ENCODE data around the gene CCNC. TPM values are rescaled to one million over a fixed set of nuclear protein-coding genes. Genes with fewer than 3 reads are reported as not detected.

Gene CCNC
- polyA plus RNA-seq, 2 of the 4 experiments (the other 2 are of a cell fraction): 43.6 to 60.3 TPM

DNA sequence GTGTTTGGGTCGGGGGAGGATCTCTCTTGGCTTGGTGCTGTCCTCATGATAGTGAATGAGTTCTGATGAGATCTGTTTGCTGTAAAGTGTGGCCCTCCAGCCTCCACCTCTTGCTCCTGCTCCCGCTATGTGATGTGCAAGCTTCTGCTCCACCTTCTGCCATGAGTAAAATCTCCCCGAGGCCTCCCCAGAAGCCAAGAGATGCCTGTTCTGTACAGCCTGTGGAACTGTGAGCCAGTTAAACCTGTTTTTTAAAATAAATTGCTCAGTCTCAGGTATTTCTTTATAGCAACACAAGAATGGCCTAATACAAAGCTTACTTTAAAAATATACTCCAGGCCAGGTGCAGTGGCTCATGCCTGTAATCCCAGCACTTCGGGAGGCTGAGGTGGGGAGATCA lies 11.3 kb upstream of the CCNC start:
- WGBS (ENCODE audit: missing lambda C conversion rate): 48% methylated on average over 4 of the region's 4 CpGs
- Histone ChIP-seq H3K4me2 (no peak overlapping the region), H3K9me3 (no peaks in the 10 kb centered on the region), H3K27ac (no peak overlapping the region), H3K4me3 (no peak overlapping the region), H3K4me1 (no peaks in the 10 kb centered on the region)
- ATAC-seq (no peak), FAIRE-seq (no peak), DNase-seq (ENCODE audit: low read depth in 1 of 2, low spot score in 1 of 2) (no peak)
- TF ChIP-seq KDM5A (IDR thresholded peaks at IDR 0.05) (no peak), EHMT2 (IDR thresholded peaks at IDR 0.05; ENCODE audit: low read depth) (no peak), TP53 (CRISPR knock-in tag; IDR thresholded peaks at IDR 0.05) (no peak), RARB (CRISPR knock-in tag; IDR thresholded peaks at IDR 0.05) (no peak), ZFP36 (IDR thresholded peaks at IDR 0.05; ENCODE audit: borderline replicate concordance, partially characterized antibody) (no peak)
- ChIA-PET CTCF (interaction anchor here (0.8 kb wide), 1 partner anchor 9 kb away, joined by 3 read pairs; no protein-coding TSS in a partner anchor), POLR2A (no interaction called here)

DNA sequence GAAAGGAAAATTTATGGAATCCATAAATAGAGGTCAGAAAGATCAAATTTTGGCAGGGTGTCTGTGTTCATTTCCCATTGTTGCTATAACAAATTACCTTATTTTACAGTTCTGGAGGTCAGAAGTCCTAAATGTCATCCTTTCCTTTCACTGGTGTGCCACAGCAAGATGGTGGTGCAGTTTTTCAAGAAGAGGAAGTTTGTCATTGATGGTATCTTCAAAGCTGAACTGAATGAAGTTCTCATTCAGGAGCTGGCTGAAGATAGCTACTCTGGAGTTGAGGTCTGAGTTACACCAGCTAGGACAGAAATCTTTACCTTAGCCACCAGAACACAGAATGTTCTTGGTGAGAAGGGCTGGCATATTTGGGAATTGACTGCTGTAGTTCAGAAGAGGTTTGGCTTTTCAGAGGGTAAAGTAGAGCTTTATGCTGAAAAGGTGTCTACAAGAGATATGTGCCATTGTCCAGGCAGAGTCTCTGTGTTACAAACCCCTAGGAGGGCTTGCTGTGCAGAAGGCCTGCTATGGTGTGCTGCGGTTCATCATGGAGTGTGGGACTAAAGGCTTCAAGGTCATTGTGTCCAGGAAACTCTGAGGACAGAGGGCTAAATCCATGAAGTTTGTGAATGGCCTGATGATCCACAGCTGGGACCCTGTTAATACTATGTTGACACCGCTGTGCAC lies 7.2 kb upstream of the CCNC start:
- H3K9me3 ChIP-seq: no peaks in the 10 kb centered on the region
- ATAC-seq (no peak), DNase-seq (ENCODE audit: low read depth in 1 of 2, low spot score in 1 of 2) (no peak), FAIRE-seq (no peak)
- no peaks in the 10 kb centered on the region for H3K4me1 ChIP-seq
- H3K27ac ChIP-seq: no peak overlapping the region
- WGBS (ENCODE audit: missing lambda C conversion rate): no CpG with 5 or more reads among the region's 2 CpGs
- H3K4me2 ChIP-seq: no peak overlapping the region
- ChIA-PET POLR2A (no interaction called here), CTCF (interaction anchor here (1.5 kb wide), 1 partner anchor 12 kb away, joined by 8 read pairs; no protein-coding TSS in a partner anchor)
- TF ChIP-seq CEBPB (IDR thresholded peaks at IDR 0.05): no peak
- no peak for TF ChIP-seq ZFP36 (IDR thresholded peaks at IDR 0.05; ENCODE audit: borderline replicate concordance, partially characterized antibody)
- TF ChIP-seq EHMT2 (IDR thresholded peaks at IDR 0.05; ENCODE audit: low read depth): no peak
- TF ChIP-seq MYC (IDR thresholded peaks at IDR 0.05; ENCODE audit: borderline replicate concordance, low read length): no peak
- no peak for TF ChIP-seq RAD21 (conservative IDR thresholded peaks at IDR 0.05 in 1 of 2, IDR thresholded peaks at IDR 0.05 in 1 of 2)
- TF ChIP-seq RNF2 (IDR thresholded peaks at IDR 0.05; ENCODE audit: borderline replicate concordance, low read depth): no peak
- no peak for TF ChIP-seq MAZ (IDR thresholded peaks at IDR 0.05; ENCODE audit: borderline replicate concordance, low read depth, low read length)
- no peak for TF ChIP-seq EP300 (IDR thresholded peaks at IDR 0.05)
- TF ChIP-seq JUN (IDR thresholded peaks at IDR 0.05): no peak
- TF ChIP-seq TP53 (CRISPR knock-in tag; IDR thresholded peaks at IDR 0.05): no peak
- no peak for TF ChIP-seq PHF8 (IDR thresholded peaks at IDR 0.05; ENCODE audit: borderline replicate concordance, low read depth)
- H3K4me3 ChIP-seq: no peak overlapping the region

DNA sequence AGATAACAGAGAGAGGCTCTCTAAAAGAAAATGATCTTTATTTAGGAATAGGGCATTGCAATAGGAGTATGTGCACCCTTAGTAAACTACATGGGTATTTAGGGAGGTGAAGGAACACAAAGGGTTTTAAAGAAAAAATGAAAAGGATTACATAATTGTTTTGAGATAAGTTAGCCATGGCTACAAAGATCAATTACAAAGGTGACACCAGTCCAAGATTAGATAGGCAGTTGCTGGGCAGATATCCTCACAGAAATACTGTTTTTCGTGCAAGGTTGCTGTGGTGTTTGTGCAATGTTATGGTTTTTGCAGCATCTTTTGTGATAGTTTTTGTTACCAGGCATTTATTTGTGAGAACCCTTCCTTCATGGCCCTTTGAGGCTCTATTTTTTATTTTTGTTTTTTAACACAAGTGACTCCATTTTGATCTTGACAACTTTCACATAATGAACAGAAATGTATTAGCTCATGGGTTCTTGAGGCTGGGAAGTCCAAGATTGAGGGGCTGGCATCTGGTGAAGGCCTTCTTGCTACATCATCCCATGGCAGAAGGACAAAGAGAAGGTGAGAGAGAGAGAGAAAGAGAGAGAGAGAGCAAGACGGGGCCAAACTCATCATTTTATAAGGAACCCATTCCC lies 5.6 kb upstream of the CCNC start:
- ChIA-PET POLR2A (no interaction called here), CTCF (no interaction called here)
- no peaks in the 10 kb centered on the region for H3K4me1 ChIP-seq
- H3K4me2 ChIP-seq: no peak overlapping the region
- TF ChIP-seq RCOR1 (IDR thresholded peaks at IDR 0.05; ENCODE audit: low read depth, low read length) (no peak), POLR2A (IDR thresholded peaks at IDR 0.05; ENCODE audit: low read length) (no peak), CBX2 (IDR thresholded peaks at IDR 0.05; ENCODE audit: borderline replicate concordance, low read depth) (no peak), RARB (CRISPR knock-in tag; IDR thresholded peaks at IDR 0.05) (no peak), PHF8 (IDR thresholded peaks at IDR 0.05; ENCODE audit: borderline replicate concordance, low read depth) (no peak), ESRRA (IDR thresholded peaks at IDR 0.05; ENCODE audit: borderline replicate concordance, low read length) (no peak), GATA3 (IDR thresholded peaks at IDR 0.05; ENCODE audit: borderline replicate concordance) (no peak), SMC3 (IDR thresholded peaks at IDR 0.05) (no peak), FOSB (CRISPR knock-in tag; IDR thresholded peaks at IDR 0.05) (no peak), JUNB (IDR thresholded peaks at IDR 0.05) (no peak), MAFK (IDR thresholded peaks at IDR 0.05; ENCODE audit: partially characterized antibody) (no peak), NR3C1 (IDR thresholded peaks at IDR 0.05) (no peak), RAD21 (conservative IDR thresholded peaks at IDR 0.05 in 1 of 2, IDR thresholded peaks at IDR 0.05 in 1 of 2) (no peak)
- TF ChIP-seq, protein P1, sequence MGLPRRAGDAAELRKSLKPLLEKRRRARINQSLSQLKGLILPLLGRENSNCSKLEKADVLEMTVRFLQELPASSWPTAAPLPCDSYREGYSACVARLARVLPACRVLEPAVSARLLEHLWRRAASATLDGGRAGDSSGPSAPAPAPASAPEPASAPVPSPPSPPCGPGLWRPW (IDR thresholded peaks at IDR 0.05): no peak
- TF ChIP-seq, protein P2, sequence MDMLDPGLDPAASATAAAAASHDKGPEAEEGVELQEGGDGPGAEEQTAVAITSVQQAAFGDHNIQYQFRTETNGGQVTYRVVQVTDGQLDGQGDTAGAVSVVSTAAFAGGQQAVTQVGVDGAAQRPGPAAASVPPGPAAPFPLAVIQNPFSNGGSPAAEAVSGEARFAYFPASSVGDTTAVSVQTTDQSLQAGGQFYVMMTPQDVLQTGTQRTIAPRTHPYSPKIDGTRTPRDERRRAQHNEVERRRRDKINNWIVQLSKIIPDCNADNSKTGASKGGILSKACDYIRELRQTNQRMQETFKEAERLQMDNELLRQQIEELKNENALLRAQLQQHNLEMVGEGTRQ (IDR thresholded peaks at IDR 0.05): no peak
- TF ChIP-seq, protein P3, sequence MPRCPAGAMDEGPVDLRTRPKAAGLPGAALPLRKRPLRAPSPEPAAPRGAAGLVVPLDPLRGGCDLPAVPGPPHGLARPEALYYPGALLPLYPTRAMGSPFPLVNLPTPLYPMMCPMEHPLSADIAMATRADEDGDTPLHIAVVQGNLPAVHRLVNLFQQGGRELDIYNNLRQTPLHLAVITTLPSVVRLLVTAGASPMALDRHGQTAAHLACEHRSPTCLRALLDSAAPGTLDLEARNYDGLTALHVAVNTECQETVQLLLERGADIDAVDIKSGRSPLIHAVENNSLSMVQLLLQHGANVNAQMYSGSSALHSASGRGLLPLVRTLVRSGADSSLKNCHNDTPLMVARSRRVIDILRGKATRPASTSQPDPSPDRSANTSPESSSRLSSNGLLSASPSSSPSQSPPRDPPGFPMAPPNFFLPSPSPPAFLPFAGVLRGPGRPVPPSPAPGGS (IDR thresholded peaks at IDR 0.05): no peak
- H3K9me3 ChIP-seq: no peaks in the 10 kb centered on the region
- ATAC-seq (no peak), DNase-seq (ENCODE audit: low read depth in 1 of 2, low spot score in 1 of 2) (no peak), FAIRE-seq (no peak)
- H3K27ac ChIP-seq: no peak overlapping the region
- WGBS (ENCODE audit: missing lambda C conversion rate): 69% methylated on average over 2 of the region's 2 CpGs
- no peak overlapping the region for H3K4me3 ChIP-seq
